Esophagus muscularis mucosa (tissue), 4 donors: Measurements from ENCODE around the gene ADH1B. TPM values are rescaled to one million over a fixed set of nuclear protein-coding genes. Genes with fewer than 3 reads are reported as not detected.
"Not testable (repeated sequence)": the region's sequence is repeated elsewhere in the genome, so short reads cannot be mapped to it uniquely, and the experiment has no call there.

ENCODE experiments used
- DNase-seq: peaks from one replicate; pipeline ENCODE4 v3.0.0-alpha.2; 2017; ENCODE audit errors: extremely low spot score
- H3K27ac ChIP-seq, 4 donors: fragments of 200-600 bp; sonication (generic); replicated peaks in 1 of 4; 1 replicate in 3 of 4; 2 replicates in 1 of 4; pipeline ENCODE4 v1.5.1; 2016 to 2019; ENCODE audit warnings: mild to moderate bottlenecking in 1 of 4
- H3K27me3 ChIP-seq, 4 donors: fragments of 200-600 bp; sonication (generic); one replicate each; pipeline versions ENCODE4 v1.5.1 to v1.6.0; 2016 to 2019
- H3K36me3 ChIP-seq, 4 donors: fragments of 200-600 bp; sonication (generic); one replicate each; pipeline ENCODE4 v1.5.1; 2016 to 2019
- H3K4me1 ChIP-seq, 4 donors: fragments of 200-600 bp; sonication (generic); one replicate each; pipeline ENCODE4 v1.5.1; 2016 to 2019
- H3K4me3 ChIP-seq, 4 donors: fragments of 200-600 bp; sonication (generic); 1 replicate in 2 of 4; 2 replicates in 2 of 4; pipeline ENCODE4 v1.5.1; 2016 to 2019; ENCODE audit warnings: mild to moderate bottlenecking in 4 of 4, moderate library complexity in 1 of 4
- H3K9me3 ChIP-seq, 4 donors: fragments of 200-600 bp; sonication (generic); 1 replicate in 3 of 4; 2 replicates in 1 of 4; pipeline ENCODE4 v1.5.1; 2016 to 2019
- CTCF ChIP-seq, 3 experiments: fragments of 200-600 bp in 2 of 3; fragments of 450-650 bp in 1 of 3; sonication (generic) in 2 of 3; IDR thresholded peaks; one replicate each; pipeline ENCODE4 v1.5.1; 2017 to 2019; ENCODE audit warnings: antibody characterized with exemption in 3 of 3, mild to moderate bottlenecking in 2 of 3, moderate library complexity in 1 of 3
- EP300 ChIP-seq: sonication (generic); formaldehyde crosslinking; IDR thresholded peaks from one replicate; pipeline ENCODE4 v1.6.1; 2017; ENCODE audit warnings: antibody characterized with exemption
- POLR2A ChIP-seq: fragments of 450-650 bp; IDR thresholded peaks from one replicate; pipeline ENCODE4 v1.6.1; 2017; ENCODE audit warnings: antibody characterized with exemption, moderate library complexity, mild to moderate bottlenecking, low read depth
- POLR2AphosphoS5 ChIP-seq, 2 donors: sonication (generic); formaldehyde crosslinking; IDR thresholded peaks; one replicate each; pipeline ENCODE4 v1.6.1; 2017; ENCODE audit warnings: antibody characterized with exemption in 2 of 2
- WGBS: methylation state at CpG from one replicate; pipeline ENCODE4 v1.1.5; 2018; 5-methylcytosine and 5-hydroxymethylcytosine counted together
- intact Hi-C: fragments of 100-400 bp; cut with DNase I; formaldehyde crosslinking; loops from one replicate; pipeline ENCODE4 v1.15.1; 2023
- total RNA-seq, 4 donors: library from RNA; depleted of rRNA; stranded (reverse); fragments of >200 nt; gene quantifications; one replicate each; pipeline versions ENCODE4 v1.1.0 to v1.2.1, GENCODE V29; 2016

The ADH1B gene
- total RNA-seq, 4 donors from 2014 or later = 301 to 669 (median 438) TPM

DNA sequence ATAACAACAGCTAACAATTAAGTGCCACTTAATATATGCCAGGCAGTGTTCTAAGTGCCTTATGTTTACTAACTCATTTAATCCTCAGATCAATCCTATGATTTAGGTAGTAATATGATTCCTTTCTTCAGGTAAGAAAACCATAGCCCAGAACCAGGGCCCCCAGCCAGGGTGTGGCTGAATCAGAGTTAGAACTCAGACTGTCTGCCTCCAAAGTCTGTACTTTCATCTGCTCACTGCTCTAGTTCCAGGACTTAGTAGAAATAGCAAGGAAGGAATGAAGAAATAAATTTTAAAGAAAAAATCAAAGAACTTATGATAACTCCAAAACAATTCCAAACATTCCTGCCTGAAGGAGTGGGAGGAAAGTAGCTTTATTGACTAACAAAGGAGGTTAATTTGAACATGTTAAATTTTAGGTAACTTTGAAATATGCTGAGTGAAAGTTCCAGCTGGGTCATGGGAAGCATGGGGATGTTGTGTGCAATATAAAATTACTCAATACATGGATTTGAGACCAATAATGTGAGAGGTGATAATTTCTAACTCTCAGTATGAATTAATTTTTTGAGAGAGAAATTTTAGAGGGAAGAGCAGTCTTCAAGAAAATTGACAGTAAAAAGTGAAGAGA, 40.2 kb upstream of the ADH1B start:
- H3K9me3 ChIP-seq = no peaks in the 10 kb centered on the region
- H3K27ac ChIP-seq = peak overlapping the region in 3 of 4 donors; percentile 32 to 44 (median 42)
- intact Hi-C loops = no loop called here

GRCh38 chr4:99359480-99360204, 38.4 kb upstream of the ADH1B start:
- peaks cover 0 to 31% (median 13%) of the 10 kb centered on the region in 4 donors for H3K4me1 ChIP-seq
- no peak overlapping the region for H3K27ac ChIP-seq
- intact Hi-C loops = no loop called here
- H3K36me3 ChIP-seq = no peaks in the 10 kb centered on the region
- TF ChIP-seq POLR2AphosphoS5 (IDR thresholded peaks at IDR 0.05) (no peak), POLR2A (no peak), CTCF (IDR thresholded peaks at IDR 0.05) (no peak), EP300 (no peak)
- H3K9me3 ChIP-seq = no peaks in the 10 kb centered on the region
- 88% methylated on average over 8 of the region's 27 CpGs for WGBS
- no peaks in the 10 kb centered on the region for H3K27me3 ChIP-seq
- H3K4me3 ChIP-seq = no peak overlapping the region
- DNase-seq = no peak

More for the DNA sequence above, 40.2 kb upstream of the ADH1B start:
- no peak for DNase-seq
- Histone ChIP-seq H3K4me3 (no peak overlapping the region), H3K36me3 (no peaks in the 10 kb centered on the region), H3K4me1 (peaks cover 0 to 31% (median 13%) of the 10 kb centered on the region in 4 donors), H3K27me3 (no peaks in the 10 kb centered on the region)
- TF ChIP-seq POLR2AphosphoS5 (IDR thresholded peaks at IDR 0.05) (no peak), CTCF (IDR thresholded peaks at IDR 0.05) (no peak), EP300 (no peak), POLR2A (no peak)

DNA sequence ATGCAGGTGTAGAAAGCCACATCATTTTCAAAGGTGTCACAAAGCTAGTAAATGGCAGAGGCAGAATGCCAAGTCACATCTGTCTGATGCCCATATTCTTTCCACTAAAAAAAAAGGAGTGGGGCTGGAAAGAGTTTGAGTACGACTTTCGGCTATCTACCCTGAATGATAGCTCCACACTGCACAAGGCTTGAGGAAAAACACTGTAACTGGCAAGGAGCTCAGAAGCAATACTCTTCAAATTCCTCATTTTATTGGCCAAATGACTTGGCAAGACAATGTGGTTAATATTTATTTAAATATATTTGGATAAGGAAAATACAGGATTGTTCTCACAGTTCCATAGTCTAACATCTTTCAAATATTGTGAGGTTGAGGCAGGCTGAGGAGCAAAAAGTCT, 36.7 kb upstream of the ADH1B start:
- TF ChIP-seq CTCF (IDR thresholded peaks at IDR 0.05) (no peak), POLR2A (no peak), EP300 (no peak), POLR2AphosphoS5 (IDR thresholded peaks at IDR 0.05) (no peak)
- no peak for DNase-seq
- H3K4me1 ChIP-seq = peaks cover 0 to 30% (median 11%) of the 10 kb centered on the region in 4 donors
- H3K27ac ChIP-seq = no peak overlapping the region
- H3K4me3 ChIP-seq = no peak overlapping the region
- H3K9me3 ChIP-seq = no peaks in the 10 kb centered on the region
- no peaks in the 10 kb centered on the region for H3K36me3 ChIP-seq
- H3K27me3 ChIP-seq = no peaks in the 10 kb centered on the region
- intact Hi-C loops = no loop called here
- WGBS = 51% methylated on average over 2 of the region's 2 CpGs

GRCh38 chr4:99356992-99357391, 35.8 kb upstream of the ADH1B start:
- H3K36me3 ChIP-seq = no peaks in the 10 kb centered on the region
- H3K9me3 ChIP-seq = no peaks in the 10 kb centered on the region
- no peak overlapping the region for H3K27ac ChIP-seq
- no peak for DNase-seq
- 79% methylated on average over 1 of the region's 1 CpG for WGBS
- peaks cover 0 to 27% (median 3%) of the 10 kb centered on the region in 4 donors for H3K4me1 ChIP-seq
- TF ChIP-seq POLR2A (no peak), EP300 (no peak), CTCF (IDR thresholded peaks at IDR 0.05) (no peak), POLR2AphosphoS5 (IDR thresholded peaks at IDR 0.05) (no peak)
- H3K4me3 ChIP-seq = no peak overlapping the region
- no peaks in the 10 kb centered on the region for H3K27me3 ChIP-seq
- intact Hi-C loops = no loop called here

GRCh38 chr4:99356149-99356548, 34.9 kb upstream of the ADH1B start:
- H3K9me3 ChIP-seq, H3K36me3 ChIP-seq, H3K27ac ChIP-seq, H3K27me3 ChIP-seq, H3K4me3 ChIP-seq, intact Hi-C loops, DNase-seq: not testable (repeated sequence)
- H3K4me1 ChIP-seq = peaks cover 0 to 22% (median 2%) of the 10 kb centered on the region in 4 donors
- WGBS = 76% methylated on average over 10 of the region's 10 CpGs
